A549 (cell line): Measurements from ENCODE around the gene IL17A. TPM values are rescaled to one million over a fixed set of nuclear protein-coding genes. Genes with fewer than 3 reads are reported as not detected.

Source experiments
- ATAC-seq, 2 experiments: fragments of 200-7000 bp in 1 of 2; fragments of >200 bp in 1 of 2; cut with Nextera tagmentation in 1 of 2; cut with Tn5 transposase in 1 of 2; 3 replicates each; pipeline versions ENCODE4 v1.8.0 to v1.9.1; 2018 to 2020; ENCODE audit warnings: mild to moderate bottlenecking in 1 of 2, moderate library complexity in 1 of 2
- CTCF ChIA-PET: fragments of 300-600 bp; sonication (Branson Sonifier 250); formaldehyde crosslinking; extraction: SDS; loops from one replicate; lab custom pipeline; 2021; ENCODE audit warnings: antibody characterized with exemption, inconsistent platforms; lab: Yijun Ruan, JAX
- POLR2A ChIA-PET: fragments of 350-600 bp; formaldehyde crosslinking; extraction: SDS; loops from one replicate; lab custom pipeline; 2021; ENCODE audit warnings: antibody characterized with exemption, inconsistent platforms; lab: Yijun Ruan, JAX
- DNase-seq, 2 experiments: peaks; one replicate each; pipeline versions ENCODE4 v3.0.0 to v3.0.0-alpha.2; 2011 to 2016; ENCODE audit warnings: low read depth in 1 of 2, low spot score in 1 of 2
- FAIRE-seq: peaks from 2 replicates; lab custom pipeline; 2011; peaks lifted over from hg19 to GRCh38; lab: Jason Lieb, UNC
- H3K27ac ChIP-seq, 2 experiments: fragments of >200 bp; sonication (Bioruptor Twin); formaldehyde crosslinking; 3 replicates each; pipeline ENCODE4 v1.5.1; 2016 to 2017
- H3K4me1 ChIP-seq: fragments of >200 bp; sonication (Bioruptor Twin); formaldehyde crosslinking; 3 replicates; pipeline ENCODE4 v1.6.1; 2016
- H3K4me2 ChIP-seq: fragments of >200 bp; sonication (Bioruptor Twin); formaldehyde crosslinking; 3 replicates; pipeline ENCODE4 v1.6.1; 2016
- H3K4me3 ChIP-seq: fragments of >200 bp; sonication (Bioruptor Twin); formaldehyde crosslinking; 3 replicates; pipeline ENCODE4 v1.5.1; 2016
- H3K9me3 ChIP-seq: fragments of >200 bp; sonication (Bioruptor Twin); formaldehyde crosslinking; 3 replicates; pipeline ENCODE4 v1.6.1; 2016
- BHLHE40 ChIP-seq: IDR thresholded peaks from 2 replicates; pipeline ENCODE4 v1.6.1; 2012; ENCODE audit warnings: low read depth, low read length, inconsistent platforms
- CBX2 ChIP-seq: fragments of 200-600 bp; sonication (generic); IDR thresholded peaks from 2 replicates; pipeline ENCODE4 v1.6.1; 2016; ENCODE audit warnings: low read depth, mild to moderate bottlenecking, borderline replicate concordance
- EHMT2 ChIP-seq: fragments of 200-600 bp; sonication (generic); IDR thresholded peaks from 2 replicates; pipeline ENCODE4 v1.6.1; 2016; ENCODE audit warnings: antibody characterized with exemption, low read depth, mild to moderate bottlenecking, moderate library complexity
- FOSB ChIP-seq: fragments of 250-450 bp; sonication (Bioruptor Pico); IDR thresholded peaks from 2 replicates; pipeline ENCODE4 v1.5.0; 2020; ENCODE audit warnings: mild to moderate bottlenecking, moderate library complexity
- FOSL2 ChIP-seq, 2 experiments: fragments of 450-650 bp in 1 of 2; fragments of >200 bp in 1 of 2; sonication (Bioruptor Twin) in 1 of 2; formaldehyde crosslinking; IDR thresholded peaks; 2 replicates each; pipeline versions ENCODE4 v1.5.0 to v1.6.1; 2016 to 2020; ENCODE audit warnings: mild to moderate bottlenecking in 1 of 2, moderate library complexity in 1 of 2
- GATA3 ChIP-seq: IDR thresholded peaks from 2 replicates; pipeline ENCODE4 v1.6.1; 2012; ENCODE audit warnings: borderline replicate concordance
- HOXA7 ChIP-seq: fragments of 250-450 bp; sonication (Bioruptor Pico); IDR thresholded peaks from 2 replicates; pipeline ENCODE4 v1.5.0; 2020; ENCODE audit warnings: mild to moderate bottlenecking, moderate library complexity
- KDM1A ChIP-seq: fragments of 200-600 bp; sonication (generic); IDR thresholded peaks from 2 replicates; pipeline ENCODE4 v1.6.1; 2016; ENCODE audit warnings: low read depth, mild to moderate bottlenecking
- KDM5A ChIP-seq: fragments of 200-600 bp; sonication (generic); IDR thresholded peaks from 2 replicates; pipeline ENCODE4 v1.6.1; 2016; ENCODE audit warnings: antibody characterized with exemption, mild to moderate bottlenecking
- MAFK ChIP-seq: fragments of 450-650 bp; IDR thresholded peaks from 2 replicates; pipeline ENCODE4 v1.6.1; 2014; ENCODE audit not compliant: partially characterized antibody
- MAZ ChIP-seq: fragments of 150-350 bp; IDR thresholded peaks from 2 replicates; pipeline ENCODE4 v1.6.1; 2014; ENCODE audit warnings: antibody characterized with exemption, low read depth, low read length, borderline replicate concordance
- NFE2L2 ChIP-seq: fragments of 150-350 bp; conservative IDR thresholded peaks from 2 replicates; pipeline ENCODE4 v1.6.1; 2014; ENCODE audit warnings: low read length
- NPAS2 ChIP-seq: fragments of 250-450 bp; sonication (Bioruptor Pico); IDR thresholded peaks from 2 replicates; pipeline ENCODE4 v1.8.0; 2022; ENCODE audit warnings: mild to moderate bottlenecking, moderate library complexity, borderline replicate concordance
- PHF8 ChIP-seq: fragments of 200-600 bp; sonication (generic); IDR thresholded peaks from 2 replicates; pipeline ENCODE4 v1.6.1; 2016; ENCODE audit warnings: low read depth, mild to moderate bottlenecking, antibody characterized with exemption, moderate library complexity, borderline replicate concordance
- RAD21 ChIP-seq, 2 experiments: fragments of >200 bp in 1 of 2; sonication (Bioruptor Twin) in 1 of 2; formaldehyde crosslinking in 1 of 2; IDR thresholded peaks in 1 of 2; conservative IDR thresholded peaks in 1 of 2; 2 replicates in 1 of 2; 3 replicates in 1 of 2; pipeline ENCODE4 v1.6.1; 2012 to 2018; ENCODE audit warnings: inconsistent platforms in 1 of 2
- RCOR1 ChIP-seq: fragments of 150-350 bp; IDR thresholded peaks from 2 replicates; pipeline ENCODE4 v1.6.1; 2014; ENCODE audit warnings: antibody characterized with exemption, low read length, low read depth
- RFX5 ChIP-seq: fragments of 450-650 bp; IDR thresholded peaks from 2 replicates; pipeline ENCODE4 v1.7.1; 2014; ENCODE audit warnings: antibody characterized with exemption, mild to moderate bottlenecking, moderate library complexity
- SMC3 ChIP-seq: fragments of >200 bp; sonication (Bioruptor Twin); formaldehyde crosslinking; IDR thresholded peaks from 3 replicates; pipeline ENCODE4 v1.6.1; 2018; ENCODE audit warnings: inconsistent platforms
- SREBF2 ChIP-seq: fragments of 450-650 bp; IDR thresholded peaks from 2 replicates; pipeline ENCODE4 v1.6.1; 2014; ENCODE audit warnings: mild to moderate bottlenecking, moderate library complexity
- TFCP2L1 ChIP-seq: fragments of 250-450 bp; sonication (Bioruptor Pico); IDR thresholded peaks from 2 replicates; pipeline ENCODE4 v1.5.0; 2021; ENCODE audit warnings: mild to moderate bottlenecking
- TP53 ChIP-seq: fragments of 250-450 bp; sonication (Bioruptor Pico); IDR thresholded peaks from 2 replicates; pipeline ENCODE4 v1.5.0; 2021; ENCODE audit warnings: mild to moderate bottlenecking, moderate library complexity
- WGBS: methylation state at CpG from one replicate; pipeline ENCODE4 v1.1.6; 2017; ENCODE audit errors: missing lambda C conversion rate; 5-methylcytosine and 5-hydroxymethylcytosine counted together
- polyA minus RNA-seq: library from RNA; depleted of rRNA, polyadenylated mRNA; stranded (reverse); fragments of >200 nt; gene quantifications from 2 replicates; pipeline ENCODE4 v1.2.3, GENCODE V29; 2011; rRNA and poly(A)+ RNA removed
- polyA plus RNA-seq, 4 experiments: library from polyadenylated mRNA; depleted of rRNA in 3 of 4; stranded (reverse); fragments of >200 nt; fragmentation: RNase III in 1 of 4; extraction: RNeasy Plus Mini Kit Qiagen cat#74134 plus additional on column Dnase treatment in 1 of 4; gene quantifications; 2 replicates in 3 of 4; 3 replicates in 1 of 4; pipeline ENCODE4 v1.2.3, GENCODE V29; 2011 to 2017
- TF ChIP-seq, protein P1 (sequence below): fragments of 250-450 bp; sonication (Bioruptor Pico); IDR thresholded peaks from 2 replicates; pipeline ENCODE4 v1.5.0; 2020; ENCODE audit warnings: low read depth, mild to moderate bottlenecking, moderate library complexity
- TF ChIP-seq, protein P2 (sequence below): fragments of 150-350 bp; IDR thresholded peaks from 2 replicates; pipeline ENCODE4 v1.6.1; 2014; ENCODE audit warnings: low read depth, mild to moderate bottlenecking, low read length
- TF ChIP-seq, protein P3 (sequence below): fragments of >200 bp; sonication (Bioruptor Twin); formaldehyde crosslinking; IDR thresholded peaks from 2 replicates; pipeline ENCODE4 v1.6.1; 2016
- TF ChIP-seq, protein P4 (sequence below): IDR thresholded peaks from 2 replicates; pipeline ENCODE4 v1.6.1; 2012
- TF ChIP-seq, protein P5 (sequence below): fragments of 250-450 bp; sonication (Bioruptor Pico); IDR thresholded peaks from 2 replicates; pipeline ENCODE4 v1.5.0; 2021; ENCODE audit warnings: mild to moderate bottlenecking, moderate library complexity, borderline replicate concordance

The IL17A gene
- polyA plus RNA-seq (2011; rRNA removed) (not detected in 2 replicates), polyA plus RNA-seq (2017; fragmentation: RNase III; extraction: RNeasy Plus Mini Kit Qiagen cat#74134 plus additional on column Dnase treatment) (not detected in 3 replicates), polyA minus RNA-seq (not detected in 2 replicates)
- polyA plus RNA-seq (2012; cell fraction: cytosol; rRNA removed) = not detected in 2 replicates
- polyA plus RNA-seq (2012; cell fraction: nucleus; rRNA removed) = not detected in 2 replicates

DNA sequence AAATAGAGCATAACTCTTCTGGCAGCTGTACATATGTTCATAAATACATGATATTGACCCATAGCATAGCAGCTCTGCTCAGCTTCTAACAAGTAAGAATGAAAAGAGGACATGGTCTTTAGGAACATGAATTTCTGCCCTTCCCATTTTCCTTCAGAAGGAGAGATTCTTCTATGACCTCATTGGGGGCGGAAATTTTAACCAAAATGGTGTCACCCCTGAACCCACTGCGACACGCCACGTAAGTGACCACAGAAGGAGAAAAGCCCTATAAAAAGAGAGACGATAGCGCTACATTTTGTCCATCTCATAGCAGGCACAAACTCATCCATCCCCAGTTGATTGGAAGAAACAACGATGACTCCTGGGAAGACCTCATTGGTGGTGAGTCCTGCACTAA, at the start of gene IL17A:
Gene IL17A, plus strand, starts transcription at position 301 of the 400 bp plus-strand sequence. Its CDS starts 57 bp downstream, at position 358.
- POLR2A ChIA-PET = no interaction called here
- H3K4me1 ChIP-seq = no peaks in the 10 kb centered on the region
- H3K27ac ChIP-seq = no peak within 1 kb of the TSS
- H3K4me3 ChIP-seq = no peak within 1 kb of the TSS
- no peak for TF ChIP-seq GATA3
- ATAC-seq (no peak), DNase-seq (no peak), FAIRE-seq (no peak)
- CTCF ChIA-PET = no interaction called here
- WGBS = 42% methylated on average over 7 of the region's 7 CpGs
- H3K9me3 ChIP-seq = no peaks in the 10 kb centered on the region
- H3K4me2 ChIP-seq = no peak within 1 kb of the TSS

DNA sequence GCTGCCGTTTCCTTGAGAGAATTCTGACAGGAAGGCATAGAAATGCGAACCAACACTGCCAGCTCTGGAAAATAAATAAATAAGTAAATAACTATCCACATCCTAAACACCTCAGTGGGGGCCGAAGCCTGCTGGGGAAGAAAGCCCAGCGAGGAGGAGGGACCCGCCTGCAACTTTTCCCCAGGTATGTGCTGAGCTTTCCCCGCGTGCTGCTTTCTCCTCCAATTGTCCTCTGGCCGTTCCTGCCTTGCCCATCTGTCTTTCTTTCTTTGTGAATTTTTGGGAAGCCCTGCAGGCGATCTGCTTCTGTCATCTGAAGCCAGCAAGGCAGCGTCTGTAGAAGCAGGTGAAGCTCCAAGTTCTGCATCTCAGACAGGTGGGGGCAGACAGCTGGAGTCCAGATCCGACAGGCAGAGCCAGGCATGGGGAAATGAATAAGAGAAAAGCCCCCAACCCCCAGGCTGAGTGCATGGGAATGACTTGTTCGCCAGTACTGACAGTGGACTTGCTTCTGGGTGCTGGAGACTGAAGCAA, 49.2 kb upstream of the IL17A start:
- Histone ChIP-seq H3K4me3 (no peak overlapping the region), H3K27ac (no peak overlapping the region), H3K4me2 (no peak overlapping the region), H3K4me1 (no peaks in the 10 kb centered on the region), H3K9me3 (no peaks in the 10 kb centered on the region)
- FAIRE-seq = no peak
- TF ChIP-seq KDM1A (no peak), GATA3 (no peak), FOSB (CRISPR knock-in tag) (no peak), BHLHE40 (no peak), SREBF2 (no peak), FOSL2 (IDR thresholded peaks at IDR 0.05) (no peak), FOSL2 (CRISPR knock-in tag; IDR thresholded peaks at IDR 0.05) (no peak), TFCP2L1 (CRISPR knock-in tag) (no peak), PHF8 (no peak), EHMT2 (no peak), MAFK (no peak), TP53 (CRISPR knock-in tag) (no peak), CBX2 (no peak), RCOR1 (no peak)
- TF ChIP-seq, protein P1, sequence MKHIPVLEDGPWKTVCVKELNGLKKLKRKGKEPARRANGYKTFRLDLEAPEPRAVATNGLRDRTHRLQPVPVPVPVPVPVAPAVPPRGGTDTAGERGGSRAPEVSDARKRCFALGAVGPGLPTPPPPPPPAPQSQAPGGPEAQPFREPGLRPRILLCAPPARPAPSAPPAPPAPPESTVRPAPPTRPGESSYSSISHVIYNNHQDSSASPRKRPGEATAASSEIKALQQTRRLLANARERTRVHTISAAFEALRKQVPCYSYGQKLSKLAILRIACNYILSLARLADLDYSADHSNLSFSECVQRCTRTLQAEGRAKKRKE (CRISPR knock-in tag) = no peak
- TF ChIP-seq, protein P2, sequence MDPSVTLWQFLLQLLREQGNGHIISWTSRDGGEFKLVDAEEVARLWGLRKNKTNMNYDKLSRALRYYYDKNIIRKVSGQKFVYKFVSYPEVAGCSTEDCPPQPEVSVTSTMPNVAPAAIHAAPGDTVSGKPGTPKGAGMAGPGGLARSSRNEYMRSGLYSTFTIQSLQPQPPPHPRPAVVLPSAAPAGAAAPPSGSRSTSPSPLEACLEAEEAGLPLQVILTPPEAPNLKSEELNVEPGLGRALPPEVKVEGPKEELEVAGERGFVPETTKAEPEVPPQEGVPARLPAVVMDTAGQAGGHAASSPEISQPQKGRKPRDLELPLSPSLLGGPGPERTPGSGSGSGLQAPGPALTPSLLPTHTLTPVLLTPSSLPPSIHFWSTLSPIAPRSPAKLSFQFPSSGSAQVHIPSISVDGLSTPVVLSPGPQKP = no peak
- CTCF ChIA-PET = no interaction called here
- ATAC-seq = no peak
- WGBS = 45% methylated on average over 12 of the region's 12 CpGs
- no peak for DNase-seq
- POLR2A ChIA-PET = interaction anchor here (0.6 kb wide), 1 partner anchor 14 kb away, joined by 5 read pairs; no protein-coding TSS in a partner anchor

DNA sequence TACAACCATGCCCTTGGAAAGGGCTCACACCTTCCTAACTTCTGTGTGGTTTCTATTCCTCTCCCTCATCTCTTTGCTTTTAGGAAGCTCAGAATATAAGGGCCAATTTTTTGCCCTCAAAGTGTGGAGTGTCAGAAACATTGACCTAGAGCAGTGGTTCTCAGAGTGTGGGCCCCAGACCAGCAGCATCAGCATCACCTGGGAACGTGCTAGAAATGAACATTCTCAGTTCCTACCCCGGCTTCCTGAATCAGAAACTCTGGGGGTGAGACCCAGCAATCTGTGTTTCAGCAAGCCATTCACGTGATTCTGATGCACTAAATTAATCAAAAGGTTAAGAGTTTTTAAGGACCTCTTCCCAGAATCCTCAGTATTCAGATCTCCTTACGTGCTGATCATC, 47.9 kb upstream of the IL17A start:
- no peak for TF ChIP-seq RAD21 (conservative IDR thresholded peaks at IDR 0.05 in 1 of 2, IDR thresholded peaks at IDR 0.05 in 1 of 2)
- no peak for TF ChIP-seq SREBF2
- TF ChIP-seq, protein P3, sequence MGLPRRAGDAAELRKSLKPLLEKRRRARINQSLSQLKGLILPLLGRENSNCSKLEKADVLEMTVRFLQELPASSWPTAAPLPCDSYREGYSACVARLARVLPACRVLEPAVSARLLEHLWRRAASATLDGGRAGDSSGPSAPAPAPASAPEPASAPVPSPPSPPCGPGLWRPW = no peak
- TF ChIP-seq, protein P4, sequence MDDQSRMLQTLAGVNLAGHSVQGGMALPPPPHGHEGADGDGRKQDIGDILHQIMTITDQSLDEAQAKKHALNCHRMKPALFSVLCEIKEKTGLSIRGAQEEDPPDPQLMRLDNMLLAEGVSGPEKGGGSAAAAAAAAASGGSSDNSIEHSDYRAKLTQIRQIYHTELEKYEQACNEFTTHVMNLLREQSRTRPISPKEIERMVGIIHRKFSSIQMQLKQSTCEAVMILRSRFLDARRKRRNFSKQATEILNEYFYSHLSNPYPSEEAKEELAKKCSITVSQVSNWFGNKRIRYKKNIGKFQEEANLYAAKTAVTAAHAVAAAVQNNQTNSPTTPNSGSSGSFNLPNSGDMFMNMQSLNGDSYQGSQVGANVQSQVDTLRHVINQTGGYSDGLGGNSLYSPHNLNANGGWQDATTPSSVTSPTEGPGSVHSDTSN = no peak
- TF ChIP-seq NFE2L2 = no peak
- TF ChIP-seq NPAS2 (CRISPR knock-in tag) = no peak
- TF ChIP-seq PHF8 = no peak
- no peak for TF ChIP-seq BHLHE40
- TF ChIP-seq, protein P5, sequence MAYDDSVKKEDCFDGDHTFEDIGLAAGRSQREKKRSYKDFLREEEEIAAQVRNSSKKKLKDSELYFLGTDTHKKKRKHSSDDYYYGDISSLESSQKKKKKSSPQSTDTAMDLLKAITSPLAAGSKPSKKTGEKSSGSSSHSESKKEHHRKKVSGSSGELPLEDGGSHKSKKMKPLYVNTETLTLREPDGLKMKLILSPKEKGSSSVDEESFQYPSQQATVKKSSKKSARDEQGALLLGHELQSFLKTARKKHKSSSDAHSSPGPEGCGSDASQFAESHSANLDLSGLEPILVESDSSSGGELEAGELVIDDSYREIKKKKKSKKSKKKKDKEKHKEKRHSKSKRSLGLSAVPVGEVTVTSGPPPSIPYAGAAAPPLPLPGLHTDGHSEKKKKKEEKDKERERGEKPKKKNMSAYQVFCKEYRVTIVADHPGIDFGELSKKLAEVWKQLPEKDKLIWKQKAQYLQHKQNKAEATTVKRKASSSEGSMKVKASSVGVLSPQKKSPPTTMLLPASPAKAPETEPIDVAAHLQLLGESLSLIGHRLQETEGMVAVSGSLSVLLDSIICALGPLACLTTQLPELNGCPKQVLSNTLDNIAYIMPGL = no peak
- TF ChIP-seq TP53 (CRISPR knock-in tag) = no peak
- TF ChIP-seq SMC3 = no peak
- TF ChIP-seq, protein P2 = no peak
- no peak for TF ChIP-seq MAFK
- TF ChIP-seq HOXA7 = no peak
- no peak for TF ChIP-seq RFX5
- TF ChIP-seq MAZ = no peak
- no peak for TF ChIP-seq KDM5A
- DNase-seq = no peak
- no peak overlapping the region for H3K4me3 ChIP-seq
- no peaks in the 10 kb centered on the region for H3K4me1 ChIP-seq
- ChIA-PET POLR2A (no interaction called here), CTCF (no interaction called here)
- no peak for FAIRE-seq
- 21% methylated on average over 4 of the region's 4 CpGs for WGBS
- H3K9me3 ChIP-seq = no peaks in the 10 kb centered on the region
- no peak for ATAC-seq
- no peak overlapping the region for H3K4me2 ChIP-seq
- no peak overlapping the region for H3K27ac ChIP-seq
